Upper lobe of left lung (tissue), 6 donors: ENCODE measurements around the gene TMEM150B. TPM values are rescaled to one million over a fixed set of nuclear protein-coding genes. Genes with fewer than 3 reads are reported as not detected.

Source experiments
- ATAC-seq, 2 donors: fragments of 200-7000 bp; cut with Tn5 transposase; one replicate each; pipeline ENCODE4 v1.9.1; 2022; ENCODE audit warnings: mild to moderate bottlenecking in 2 of 2, moderate library complexity in 2 of 2; ENCODE audit not compliant: low FRiP score in 2 of 2
- DNase-seq, 2 donors: peaks; one replicate each; pipeline ENCODE4 v3.0.0-alpha.2; 2019 to 2020
- H3K27ac ChIP-seq, 4 donors: fragments of 200-600 bp; sonication (generic); one replicate each; pipeline ENCODE4 v1.5.1; 2016 to 2019
- H3K27me3 ChIP-seq, 4 donors: fragments of 200-600 bp; sonication (generic); one replicate each; pipeline ENCODE4 v1.5.1; 2017 to 2019
- H3K36me3 ChIP-seq, 4 donors: fragments of 200-600 bp; sonication (generic); one replicate each; pipeline ENCODE4 v1.5.1; 2016 to 2019
- H3K4me1 ChIP-seq, 4 donors: fragments of 200-600 bp; sonication (generic); one replicate each; pipeline ENCODE4 v1.5.1; 2018 to 2019
- H3K4me3 ChIP-seq, 4 donors: fragments of 200-600 bp; sonication (generic); one replicate each; pipeline ENCODE4 v1.5.1; 2017 to 2019; ENCODE audit warnings: mild to moderate bottlenecking in 2 of 4, moderate library complexity in 1 of 4
- H3K9me3 ChIP-seq, 4 donors: fragments of 200-600 bp; sonication (generic); one replicate each; pipeline ENCODE4 v1.5.1; 2018 to 2019
- CTCF ChIP-seq, 6 experiments: fragments of 450-650 bp in 4 of 6; fragments of 200-600 bp in 2 of 6; sonication (generic) in 2 of 6; IDR thresholded peaks; one replicate each; pipeline ENCODE4 v1.5.1; 2016 to 2019; ENCODE audit warnings: antibody characterized with exemption in 6 of 6
- EP300 ChIP-seq, 4 donors: sonication (generic); formaldehyde crosslinking; IDR thresholded peaks; one replicate each; pipeline ENCODE4 v1.5.1; 2017; ENCODE audit warnings: antibody characterized with exemption in 4 of 4, control low read depth in 2 of 4
- POLR2A ChIP-seq, 4 donors: fragments of 450-650 bp; IDR thresholded peaks; one replicate each; pipeline ENCODE4 v1.5.1; 2016 to 2017; ENCODE audit warnings: antibody characterized with exemption in 4 of 4, mild to moderate bottlenecking in 2 of 4
- POLR2AphosphoS5 ChIP-seq, 2 donors: sonication (generic); formaldehyde crosslinking; IDR thresholded peaks; one replicate each; pipeline ENCODE4 v1.5.1; 2017; ENCODE audit warnings: antibody characterized with exemption in 2 of 2
- WGBS, 2 donors: methylation state at CpG; one replicate each; pipeline ENCODE4 v1.1.5; 2017 to 2018; 5-methylcytosine and 5-hydroxymethylcytosine counted together
- total RNA-seq, 6 donors: library from RNA; depleted of rRNA in 4 of 6; stranded (reverse); fragments of >200 nt in 4 of 6; gene quantifications; one replicate each; pipeline versions ENCODE4 v1.1.0 to v1.2.1, GENCODE V29; 2016 to 2021
- donor health status: DM: no; HTN: no; CAD: no; lungs with moderate emphysema.
- donor health status: DM: no; HTN: yes; CAD: no; lungs with severe emphysema.

TMEM150B gene
- total RNA-seq, 6 donors from 2014 or later = 8.2 to 67.7 (median 29.7) TPM

DNA sequence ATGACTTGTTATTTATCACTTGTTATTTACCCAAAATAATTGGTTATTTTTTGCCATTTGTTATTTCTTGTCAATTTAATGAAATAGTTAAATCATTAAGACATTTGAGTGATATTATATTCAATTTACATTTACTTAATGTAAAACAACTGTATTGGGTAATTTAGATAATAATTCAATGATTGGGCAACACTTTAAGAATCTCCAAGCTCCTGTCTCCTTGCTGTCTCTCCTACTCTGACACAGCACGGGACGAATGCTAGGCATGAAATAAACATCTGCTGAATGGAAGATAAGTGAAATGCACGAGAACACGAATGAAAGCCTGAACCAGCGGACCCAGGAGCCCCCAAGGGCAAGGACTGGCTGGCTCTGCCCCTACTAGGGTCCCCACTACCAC is 60.6 kb downstream of the TMEM150B start:
- TF ChIP-seq POLR2A (IDR thresholded peaks at IDR 0.05) (no peak), EP300 (IDR thresholded peaks at IDR 0.05) (no peak), POLR2AphosphoS5 (IDR thresholded peaks at IDR 0.05) (no peak), CTCF (IDR thresholded peaks at IDR 0.05) (no peak)
- Histone ChIP-seq H3K9me3 (no peaks in the 10 kb centered on the region), H3K27ac (no peak overlapping the region), H3K27me3 (no peaks in the 10 kb centered on the region), H3K36me3 (peaks cover 0 to 10% (median 3%) of the 10 kb centered on the region in 4 donors), H3K4me3 (no peak overlapping the region), H3K4me1 (peaks cover 6 to 7% (median 7%) of the 10 kb centered on the region in 4 donors)
- no peak for ATAC-seq
- 93 to 96% methylated on average over 5 of the region's 5 CpGs for WGBS, 2 donors
- no peak for DNase-seq

Other genes with a start within 250 kb of the TMEM150B start
- gene EPS8L1, start 249.5 kb downstream of the TMEM150B start, total RNA-seq = 10 to 100 TPM; 30.2 to 55.7 (median 43.3) TPM
- gene PPP1R12C, start 207.7 kb downstream of the TMEM150B start, total RNA-seq = 100 to 1,000 TPM in 5 of 6 donors, 10 to 100 TPM in 1; 99.6 to 369 (median 158) TPM
- gene TNNT1, start 176.1 kb downstream of the TMEM150B start, total RNA-seq = 10 to 100 TPM in 1 of 6 donors, 1 to 10 TPM in 4, not detected in 1; 1.3 to 31.2 (median 2.4) TPM
- 10 to 100 TPM in 2 of 6 donors, 1 to 10 TPM in 4; 1.0 to 14.6 (median 5.9) TPM for gene TNNI3, start 167.6 kb downstream of the TMEM150B start, total RNA-seq
- gene DNAAF3, start 158.7 kb downstream of the TMEM150B start, total RNA-seq = 10 to 100 TPM in 4 of 6 donors, 1 to 10 TPM in 2; 4.2 to 27.4 (median 18.3) TPM
- under 1 TPM in 2 of 6 donors, not detected in 4; 0.11 to 0.91 TPM for gene SYT5, start 145.1 kb downstream of the TMEM150B start, total RNA-seq
- gene PTPRH, start 115.8 kb downstream of the TMEM150B start, total RNA-seq = 1 to 10 TPM in 1 of 6 donors, under 1 TPM in 4, not detected in 1; 0.30 to 3.1 (median 0.67) TPM
- gene TMEM86B, start 96.6 kb downstream of the TMEM150B start, total RNA-seq = 10 to 100 TPM in 1 of 6 donors, 1 to 10 TPM in 5; 2.0 to 10.5 (median 4.8) TPM
- 100 to 1,000 TPM in 1 of 6 donors, 10 to 100 TPM in 5; 49.0 to 104 (median 76.7) TPM for gene PPP6R1, start 66.3 kb downstream of the TMEM150B start, total RNA-seq
- gene HSPBP1, start 45.2 kb downstream of the TMEM150B start, total RNA-seq = 10 to 100 TPM; 21.0 to 34.6 (median 30.1) TPM
- gene BRSK1, start 41.3 kb downstream of the TMEM150B start, total RNA-seq = 1 to 10 TPM in 5 of 6 donors, not detected in 1; 1.0 to 2.7 (median 1.1) TPM
- gene KMT5C, start 14.5 kb upstream of the TMEM150B start, total RNA-seq = 100 to 1,000 TPM in 1 of 6 donors, 10 to 100 TPM in 4, 1 to 10 TPM in 1; 9.1 to 111 (median 15.6) TPM
- gene COX6B2, start 29.4 kb upstream of the TMEM150B start, total RNA-seq = under 1 TPM in 1 of 6 donors, not detected in 5; 0.20 TPM
- not detected for gene GARIN5B, start 37.9 kb upstream of the TMEM150B start, total RNA-seq
- under 1 TPM in 2 of 6 donors, not detected in 4; 0.20 to 0.34 TPM for gene IL11, start 45.1 kb upstream of the TMEM150B start, total RNA-seq
- 10 to 100 TPM in 4 of 6 donors, 1 to 10 TPM in 1, under 1 TPM in 1; 0.92 to 48.6 (median 20.9) TPM for gene TMEM190, start 51.5 kb upstream of the TMEM150B start, total RNA-seq
- 10 to 100 TPM; 22.0 to 54.6 (median 36.0) TPM for gene TMEM238, start 59.0 kb upstream of the TMEM150B start, total RNA-seq
- 1,000 to 10,000 TPM in 2 of 6 donors, 100 to 1,000 TPM in 4; 308 to 1,892 (median 534) TPM for gene RPL28, start 60.6 kb upstream of the TMEM150B start, total RNA-seq
- gene UBE2S, start 82.4 kb upstream of the TMEM150B start, total RNA-seq = 10 to 100 TPM in 5 of 6 donors, 1 to 10 TPM in 1; 6.5 to 31.6 (median 19.0) TPM
- gene SHISA7, start 118.0 kb upstream of the TMEM150B start, total RNA-seq = not detected
- 10 to 100 TPM in 5 of 6 donors, 1 to 10 TPM in 1; 4.2 to 44.8 (median 36.7) TPM for gene ISOC2, start 136.3 kb upstream of the TMEM150B start, total RNA-seq
- not detected for gene C19orf85, start 139.4 kb upstream of the TMEM150B start, total RNA-seq
- 10 to 100 TPM in 5 of 6 donors, 1 to 10 TPM in 1; 9.9 to 32.1 (median 12.4) TPM for gene ZNF628, start 151.3 kb upstream of the TMEM150B start, total RNA-seq
- 10 to 100 TPM; 13.1 to 19.2 (median 16.3) TPM for gene NAT14, start 159.8 kb upstream of the TMEM150B start, total RNA-seq
- gene SSC5D, start 163.1 kb upstream of the TMEM150B start, total RNA-seq = 10 to 100 TPM in 1 of 6 donors, 1 to 10 TPM in 4, under 1 TPM in 1; 0.39 to 10.1 (median 6.7) TPM
- gene SBK2, start 211.8 kb upstream of the TMEM150B start, total RNA-seq = not detected
- gene SBK3, start 220.2 kb upstream of the TMEM150B start, total RNA-seq = 1 to 10 TPM in 1 of 6 donors, under 1 TPM in 2, not detected in 3; 0.30 to 1.6 (median 0.94) TPM